Measurements from ENCODE around the gene DYNLL2.
"Not testable (repeated sequence)": the region's sequence is repeated elsewhere in the genome, so short reads cannot be mapped to it uniquely, and the experiment has no call there.

Gene DYNLL2

DNA sequence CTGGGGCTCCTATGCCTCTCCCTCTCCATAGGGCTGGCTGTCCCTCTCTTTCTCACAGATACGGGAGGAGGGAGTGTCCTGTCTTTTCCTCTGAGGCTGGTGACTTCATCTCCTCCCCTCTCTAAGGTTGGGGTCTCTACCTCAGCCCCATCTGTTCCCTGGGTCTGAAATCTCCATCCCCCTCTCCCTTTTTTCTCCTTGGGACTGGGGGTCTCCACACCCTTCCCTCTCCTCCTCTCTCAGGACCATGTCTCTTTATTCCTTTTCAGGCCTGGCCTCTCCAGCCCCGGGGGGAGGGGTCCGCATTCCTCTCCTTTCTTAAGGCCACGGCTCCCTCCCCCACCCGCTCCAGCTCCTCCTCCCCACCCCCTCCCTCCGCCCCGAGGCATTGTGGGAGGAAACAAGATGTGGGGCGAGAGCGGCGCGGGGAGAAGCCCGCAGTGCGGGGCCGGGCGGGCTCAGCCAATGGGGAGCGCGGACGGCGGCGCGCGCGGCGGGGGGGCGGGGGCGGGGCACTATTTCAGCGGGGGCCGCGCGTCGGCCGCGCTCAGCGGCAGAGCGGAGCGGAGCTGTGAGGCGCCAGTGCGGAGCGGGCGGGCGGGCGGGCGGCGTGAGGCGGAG lies at the start of gene DYNLL2:
Gene DYNLL2 (plus strand): TSS at position 550 of the 621 bp plus-strand sequence. CDS start 3,672 bp downstream, outside the sequence.
- peak; percentile 91 to 92 for DNase-seq

DNA sequence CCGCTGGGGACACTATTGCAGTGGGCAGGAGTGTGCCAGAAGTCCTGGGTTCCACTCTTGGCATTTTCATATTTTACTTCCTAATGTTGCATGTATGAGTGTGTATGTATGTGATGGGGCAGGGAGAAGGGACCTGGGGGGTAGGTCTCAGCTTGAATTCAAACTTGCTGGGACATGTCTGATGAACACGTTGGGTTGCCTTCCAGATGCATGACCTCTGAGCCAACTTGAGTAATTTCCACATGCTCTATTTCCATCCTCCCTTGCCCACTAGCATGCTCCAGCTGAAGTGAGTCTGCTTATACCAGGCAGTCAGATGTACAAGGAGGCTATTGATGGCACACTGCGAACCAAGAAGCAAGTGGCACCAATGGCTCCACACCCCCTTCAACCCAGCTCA lies 43.2 kb upstream of the DYNLL2 start:
- no peak for DNase-seq

DNA sequence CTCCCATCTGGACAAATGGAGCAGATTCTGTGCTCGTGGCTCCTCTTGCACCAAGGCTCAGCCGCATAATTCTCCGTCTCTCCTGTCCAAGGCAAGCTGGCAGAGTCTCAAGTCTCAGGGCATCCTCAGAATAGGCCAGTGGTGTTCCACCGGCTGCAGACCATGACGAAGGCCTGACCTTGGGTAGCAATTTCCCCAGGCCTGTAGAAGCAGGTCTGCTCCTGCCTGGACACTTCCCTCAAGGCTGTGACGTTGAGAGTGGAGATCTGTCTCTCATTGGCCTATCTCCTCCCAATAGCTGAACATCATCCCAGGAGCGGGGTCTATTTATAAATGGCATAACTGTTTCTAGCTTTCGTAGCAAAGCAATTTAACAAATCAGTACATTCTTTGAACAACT lies 42.8 kb upstream of the DYNLL2 start:
- no peak for DNase-seq

DNA sequence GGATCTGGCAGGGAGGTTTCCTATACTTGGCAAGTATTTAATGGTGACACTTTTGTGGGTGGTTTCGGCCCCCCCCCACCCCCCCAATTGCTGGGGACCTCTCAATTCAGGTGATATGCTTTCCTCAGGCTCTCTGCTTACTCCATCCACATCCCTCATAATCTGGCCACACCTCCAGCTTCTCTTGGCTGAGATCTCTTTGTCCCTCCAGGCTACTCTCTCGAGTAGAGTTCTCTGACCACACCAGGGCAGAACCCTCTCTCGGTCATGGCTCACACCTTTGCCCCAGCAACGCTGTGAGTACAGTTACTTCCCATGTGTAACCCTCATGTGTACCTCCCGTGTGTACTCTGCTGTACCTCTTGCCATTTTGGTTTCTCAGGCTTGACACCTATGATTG lies 42.1 kb upstream of the DYNLL2 start:
- no peak for DNase-seq

DNA sequence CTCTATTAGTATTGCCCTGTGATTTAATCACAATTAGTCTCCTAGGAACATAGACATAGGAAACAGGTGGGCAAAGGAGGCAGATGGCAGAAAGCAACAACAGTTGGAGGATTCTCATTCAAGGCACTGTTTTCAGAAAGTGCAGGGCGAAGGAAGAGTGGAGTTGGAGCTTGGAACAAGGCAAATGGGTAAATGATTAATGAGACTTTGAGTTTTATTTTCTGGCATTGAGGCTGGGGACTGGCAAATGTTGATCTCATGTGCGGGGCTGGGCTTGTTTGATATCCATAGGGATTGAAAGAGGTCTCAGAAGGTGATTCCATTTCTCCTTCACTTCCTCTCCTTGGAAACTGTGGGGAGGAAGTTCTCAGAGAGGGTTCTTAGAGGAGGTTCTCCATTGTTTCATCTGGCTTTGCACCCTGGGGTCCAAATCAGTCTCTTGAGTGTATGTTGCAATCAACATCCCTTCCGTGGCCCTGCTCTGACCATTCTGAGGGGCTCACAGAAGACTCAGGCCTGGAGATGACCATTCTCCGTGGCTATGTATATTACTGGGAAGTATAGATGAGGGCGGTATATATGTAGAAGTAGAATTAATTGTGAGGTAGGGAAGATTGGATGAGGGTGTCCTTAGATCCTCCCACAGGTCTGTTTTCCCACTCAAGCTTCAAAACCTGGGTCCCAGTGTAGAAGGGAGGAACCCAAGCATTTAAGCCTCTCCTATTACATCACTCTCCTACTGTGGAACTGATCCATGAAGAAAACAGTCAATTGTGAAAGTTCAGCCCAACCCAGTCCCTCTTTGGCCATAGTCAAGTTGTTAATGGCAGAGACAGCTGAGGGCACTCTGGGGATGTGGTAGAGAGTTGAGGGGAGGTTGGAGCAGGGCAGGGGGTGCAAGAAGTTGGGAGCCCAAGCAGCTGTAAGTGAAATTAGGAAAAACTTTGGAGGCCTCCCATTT lies 39.7 kb upstream of the DYNLL2 start:
- DNase-seq: no peak

DNA sequence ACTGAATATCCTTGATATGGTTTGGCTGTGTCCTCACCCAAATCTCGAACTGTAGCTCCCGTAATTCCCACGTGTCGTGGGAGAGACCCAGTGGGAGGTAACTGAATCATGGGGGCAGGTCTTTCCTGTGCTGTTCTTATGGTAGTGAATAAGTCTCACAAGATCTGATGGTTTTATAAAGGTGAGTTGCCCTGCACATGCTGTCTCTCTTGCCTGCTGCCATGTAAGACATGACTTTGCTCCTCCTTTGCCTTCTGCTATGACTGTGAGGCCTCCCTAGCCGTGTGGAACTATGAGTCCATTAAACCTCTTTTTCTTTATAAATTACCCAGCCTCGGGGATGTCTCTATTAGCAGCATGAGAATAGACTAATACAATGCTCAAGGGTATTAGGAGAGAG lies 39.0 kb upstream of the DYNLL2 start:
- DNase-seq: not testable (repeated sequence)

DNA sequence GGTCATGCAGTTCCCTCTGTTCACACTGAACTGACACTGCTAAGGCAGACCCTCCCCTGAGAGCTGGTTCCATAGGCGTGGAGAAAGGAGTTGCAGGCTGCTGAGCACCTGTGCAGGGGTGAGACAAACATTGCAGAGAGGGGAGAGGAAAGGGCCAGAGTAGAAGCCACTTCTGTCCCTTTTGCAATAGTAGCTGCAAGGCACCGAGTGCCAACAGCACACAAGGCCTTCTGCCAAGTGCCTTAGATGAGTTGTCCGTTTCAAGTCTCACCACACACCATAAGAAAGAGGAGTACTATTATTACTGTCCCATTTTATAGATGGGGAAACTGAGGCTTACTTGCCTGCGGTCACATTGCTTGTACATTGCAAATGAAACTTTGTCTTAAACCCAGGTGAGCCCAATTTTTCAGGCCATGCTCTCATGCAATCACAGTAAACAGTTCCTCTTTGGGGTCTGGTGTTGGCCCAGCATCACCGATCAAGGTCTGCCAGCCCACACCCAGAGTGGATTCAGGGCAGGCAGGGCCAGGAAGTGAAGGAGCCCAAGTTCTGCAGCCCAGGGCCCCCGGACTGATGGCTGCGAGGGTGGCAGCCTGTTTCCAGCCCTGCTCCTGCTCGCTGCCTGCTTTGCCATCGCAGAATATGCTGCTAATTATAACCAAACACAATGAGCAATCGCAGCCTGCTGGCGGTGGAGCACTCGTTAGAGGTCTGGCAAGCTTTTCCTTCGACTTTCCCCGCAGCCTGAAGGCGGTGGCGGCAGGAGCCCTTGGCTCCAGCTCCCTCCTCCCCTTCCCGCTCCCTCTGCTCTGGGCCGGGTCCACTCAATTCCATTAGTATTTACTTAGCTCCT lies 36.8 kb upstream of the DYNLL2 start:
- DNase-seq: no peak

DNA sequence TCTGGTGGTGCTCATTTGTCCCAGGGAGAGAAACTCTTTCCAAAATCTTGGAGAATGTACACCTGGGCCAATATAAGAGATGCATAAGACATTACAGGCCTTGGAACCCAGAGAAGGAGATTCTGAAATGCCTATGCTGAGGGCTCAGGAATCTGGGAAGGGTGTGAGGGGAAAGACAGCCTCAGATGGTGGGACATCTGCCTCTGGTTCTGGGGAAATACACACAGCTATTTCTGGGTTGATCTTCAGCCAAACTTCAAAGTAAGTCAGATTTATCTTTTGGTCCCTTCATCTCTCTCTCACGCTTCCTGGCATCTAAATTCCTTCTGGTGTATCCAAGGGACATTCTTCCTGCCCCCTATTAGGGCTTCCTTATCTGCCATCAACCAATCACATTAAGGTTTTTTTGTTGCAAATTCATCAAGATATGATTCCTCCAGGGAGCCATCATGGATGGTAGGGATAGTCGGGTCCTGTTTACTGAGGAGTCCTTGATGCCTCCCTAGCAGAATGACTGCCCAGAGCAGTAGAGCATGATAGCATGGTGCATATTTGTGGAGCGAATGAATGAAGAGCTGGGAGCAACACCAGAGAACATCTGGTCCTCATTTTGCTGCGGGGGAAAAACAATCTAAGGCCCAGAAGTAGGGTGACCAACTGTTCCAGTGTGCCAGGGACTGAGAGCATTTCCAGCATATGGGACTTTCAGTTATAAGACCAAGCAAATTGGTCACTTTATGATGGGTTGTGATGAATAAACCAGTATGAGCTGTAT lies 35.7 kb upstream of the DYNLL2 start:
- no peak for DNase-seq

DNA sequence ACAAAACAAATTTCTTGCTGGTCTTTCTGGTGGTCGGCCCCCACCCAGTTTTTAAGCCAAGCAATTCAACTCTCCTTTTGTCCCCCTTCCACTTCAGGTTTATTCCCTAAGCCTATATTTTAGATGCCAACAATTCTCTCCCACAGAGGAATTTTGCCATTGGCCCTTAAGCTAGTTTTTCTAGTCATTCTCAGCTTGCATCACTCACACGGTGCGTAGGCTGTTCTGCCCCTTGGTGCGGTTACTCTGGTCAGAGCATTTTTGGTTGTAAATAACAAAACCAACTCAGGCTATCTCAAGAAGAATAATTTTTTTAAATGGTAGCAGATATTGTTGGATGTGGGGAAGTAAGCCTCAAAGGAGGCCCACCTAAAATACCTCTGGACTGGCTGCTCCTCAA lies 33.7 kb upstream of the DYNLL2 start:
- no peak for DNase-seq

DNA sequence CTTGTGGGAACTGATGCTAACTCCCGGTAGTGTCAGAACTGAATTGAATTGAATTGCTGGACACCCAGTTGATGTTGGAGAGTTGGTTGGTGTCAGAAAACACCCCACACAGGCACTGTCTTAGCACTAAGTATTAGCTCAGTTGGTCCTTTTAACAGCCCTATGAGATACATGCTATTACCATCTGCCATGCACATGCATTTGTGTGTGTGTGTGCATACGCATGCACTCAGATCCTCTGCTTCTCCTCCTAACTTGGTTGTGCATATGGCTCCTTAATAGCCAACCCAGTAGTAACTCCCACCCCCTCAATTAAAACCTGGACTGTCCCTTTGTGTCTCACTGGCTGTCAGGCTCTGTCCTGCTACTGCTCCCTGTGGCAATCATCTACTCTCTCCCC lies 32.3 kb upstream of the DYNLL2 start:
- DNase-seq: no peak

DNA sequence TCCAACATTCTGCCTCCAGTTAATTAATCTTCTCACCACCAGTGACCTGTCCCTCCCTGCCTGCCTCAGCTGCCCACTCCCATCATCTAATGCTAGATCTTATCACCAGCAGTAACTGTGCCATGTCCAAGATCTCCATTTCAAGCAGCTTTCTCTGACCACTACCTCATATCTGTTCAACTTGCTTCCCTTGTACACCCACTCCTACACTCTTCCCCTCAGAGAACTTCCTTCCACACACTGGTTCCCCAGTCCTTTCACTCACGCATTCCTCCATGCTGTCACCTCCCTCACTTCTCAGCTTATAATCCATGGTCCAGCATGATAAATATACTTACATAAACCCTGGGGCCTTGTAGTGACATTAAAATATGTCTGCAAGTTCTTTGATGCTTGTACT lies 31.8 kb upstream of the DYNLL2 start:
- no peak for DNase-seq

DNA sequence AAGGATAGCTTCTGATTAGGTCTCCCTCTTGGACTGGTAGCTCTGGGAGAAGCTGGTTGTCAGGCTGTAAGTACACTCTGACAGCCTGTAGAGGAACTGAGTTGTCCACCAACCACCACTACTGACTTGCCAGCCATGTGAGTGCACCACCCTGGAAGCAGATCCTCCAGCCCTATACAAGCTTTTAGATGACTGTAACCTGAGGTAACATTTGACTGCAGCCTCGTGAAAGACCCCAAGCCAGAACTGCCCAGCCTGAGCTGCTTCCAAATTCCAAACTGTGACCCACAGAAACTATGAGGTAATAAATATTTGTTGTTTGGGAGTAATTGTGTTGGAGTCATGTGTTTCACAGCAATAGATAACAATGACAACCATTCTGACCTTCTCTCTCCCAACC lies 30.8 kb upstream of the DYNLL2 start:
- DNase-seq: no peak

DNA sequence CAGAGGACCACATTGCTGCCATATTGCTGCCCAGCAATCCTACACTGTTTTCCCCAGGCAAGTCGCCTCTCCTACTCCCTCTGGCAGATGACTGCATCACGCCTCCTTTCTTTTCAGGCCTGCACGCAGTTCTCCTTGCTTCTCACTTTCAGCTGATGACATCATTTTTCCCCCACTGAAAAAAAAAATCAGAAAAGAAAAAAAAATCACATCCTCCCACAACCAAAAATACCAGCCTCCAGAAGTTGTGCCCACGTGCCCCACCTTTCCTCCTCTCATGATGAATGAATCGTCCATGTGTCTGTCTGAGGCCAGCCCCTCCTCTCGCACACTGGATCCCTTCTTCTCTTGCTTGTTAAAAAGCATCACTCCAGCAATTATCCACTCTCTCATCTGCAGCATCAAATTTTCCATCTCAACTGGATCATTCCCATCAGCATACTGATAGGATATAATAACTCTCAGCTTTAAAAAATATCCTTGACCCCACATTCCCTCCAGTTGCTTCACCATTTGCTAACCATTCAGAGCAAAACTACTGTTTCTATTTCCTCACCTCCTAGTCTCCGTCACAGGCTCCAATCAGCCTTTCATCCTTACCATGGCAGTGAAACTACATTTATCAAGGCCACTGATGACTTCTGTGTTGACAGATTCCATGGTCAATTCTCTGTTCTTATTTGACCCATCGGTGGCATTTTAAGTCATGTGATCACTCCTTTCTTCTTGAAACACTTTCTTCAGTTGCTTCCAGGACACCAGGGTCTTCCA lies 30.1 kb upstream of the DYNLL2 start:
- DNase-seq: peak; percentile 22 to 23

DNA sequence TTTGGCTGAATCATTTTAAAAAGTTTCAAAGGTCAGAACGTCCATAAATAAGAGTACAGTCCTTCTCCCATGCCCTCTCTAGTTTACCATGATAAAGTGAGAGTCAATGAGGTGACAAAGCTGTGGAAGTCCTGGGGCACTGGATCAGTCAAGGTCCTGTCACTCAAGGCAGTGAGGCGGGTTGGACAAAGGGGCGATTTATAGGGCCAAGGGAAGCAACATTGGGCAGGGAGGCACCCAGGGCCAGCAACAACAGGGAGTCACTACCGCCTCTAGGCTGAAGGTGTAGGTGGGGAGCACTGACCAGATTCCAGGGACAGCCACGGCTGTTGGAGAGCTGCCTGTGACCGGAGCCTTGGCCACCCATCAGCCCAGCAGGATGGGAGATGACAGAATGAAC lies 28.6 kb upstream of the DYNLL2 start:
- DNase-seq: no peak

DNA sequence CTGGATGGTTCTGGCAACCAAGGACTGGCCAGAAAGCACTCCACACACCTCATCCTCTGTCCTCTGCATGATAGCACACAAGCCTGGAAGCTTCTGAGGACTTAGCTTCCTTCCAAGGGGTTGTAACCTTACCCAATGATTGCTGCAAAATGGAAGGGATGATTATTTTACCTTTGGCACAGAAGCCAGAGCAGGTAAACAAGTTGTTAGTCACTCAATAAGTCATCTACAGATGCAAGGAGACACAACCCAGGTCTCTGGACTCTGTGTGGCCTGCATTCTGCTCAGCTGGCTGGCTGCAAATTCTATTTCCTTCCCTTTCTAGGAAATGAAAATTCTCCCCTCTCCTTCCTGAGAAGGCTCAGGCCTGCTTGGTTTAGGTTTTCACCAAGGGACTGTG lies 26.7 kb upstream of the DYNLL2 start:
- no peak for DNase-seq

DNA sequence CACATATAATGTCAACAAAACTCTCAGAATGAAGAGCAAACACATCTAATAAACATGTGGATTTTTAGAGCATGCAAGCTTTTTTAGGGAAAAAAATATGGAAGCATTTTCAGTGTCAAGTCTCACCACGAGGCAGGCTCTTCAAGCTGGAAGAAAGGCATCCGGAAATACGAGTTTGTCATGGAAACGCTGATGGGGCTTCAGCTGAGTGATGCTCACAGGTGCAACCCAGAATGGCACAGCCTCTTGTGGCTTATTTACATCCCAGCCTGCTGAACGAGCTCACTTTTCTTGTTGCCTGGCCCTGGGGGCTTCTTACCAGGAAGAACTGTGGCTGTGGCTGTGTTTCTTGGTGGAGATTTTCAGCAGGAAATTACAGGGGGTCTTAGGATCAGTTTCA lies 24.1 kb upstream of the DYNLL2 start:
- no peak for DNase-seq

DNA sequence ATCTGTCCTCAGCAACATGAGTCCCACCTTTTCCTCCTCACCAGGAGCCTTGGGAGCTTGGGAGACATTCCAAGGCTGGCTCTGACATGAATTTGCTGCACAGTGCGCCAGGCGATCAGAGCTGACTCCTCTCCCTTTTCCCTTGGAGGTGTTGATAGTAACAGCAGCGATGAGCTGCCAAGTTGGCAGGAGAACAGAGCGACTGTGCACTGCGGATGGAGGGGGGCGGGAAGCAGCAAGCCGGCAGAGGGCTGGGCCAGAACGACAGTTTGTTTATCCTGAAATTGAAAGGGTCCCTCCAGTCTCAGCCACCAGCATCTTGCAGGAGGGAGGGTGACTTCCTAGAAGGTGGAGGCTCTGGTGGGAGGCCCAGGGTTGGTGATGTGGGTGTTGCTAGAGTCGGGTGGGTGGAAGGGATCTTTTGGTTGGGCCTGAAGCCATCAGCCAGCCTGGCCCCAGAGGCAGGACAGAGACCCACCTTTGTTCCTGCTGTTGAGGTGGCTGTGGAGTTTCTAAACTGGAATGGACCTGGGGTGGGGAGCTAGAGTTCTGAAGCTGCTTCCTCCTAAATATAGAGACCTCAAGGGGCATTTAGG lies 22.5 kb upstream of the DYNLL2 start:
- DNase-seq: no peak

DNA sequence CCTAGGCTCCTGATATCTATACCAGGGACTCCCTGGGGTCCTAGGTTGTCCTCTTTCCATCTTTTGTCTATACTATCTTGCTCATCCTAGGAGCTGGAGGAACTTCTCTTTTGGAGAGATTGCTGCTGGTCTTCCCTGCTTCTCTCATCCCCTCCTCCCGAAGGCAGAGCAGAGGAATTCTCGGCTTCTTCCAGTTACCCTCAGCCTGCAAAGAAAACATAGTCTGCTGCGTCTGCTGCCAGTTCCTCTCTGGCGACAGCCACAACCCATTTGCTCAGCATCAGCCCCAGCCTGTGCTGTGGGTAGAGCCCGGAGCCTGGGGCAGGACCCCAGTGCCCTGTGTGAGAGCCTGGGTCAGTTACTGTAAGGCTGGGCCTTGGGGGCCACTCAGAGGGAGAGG lies 21.5 kb upstream of the DYNLL2 start:
- DNase-seq: no peak

DNA sequence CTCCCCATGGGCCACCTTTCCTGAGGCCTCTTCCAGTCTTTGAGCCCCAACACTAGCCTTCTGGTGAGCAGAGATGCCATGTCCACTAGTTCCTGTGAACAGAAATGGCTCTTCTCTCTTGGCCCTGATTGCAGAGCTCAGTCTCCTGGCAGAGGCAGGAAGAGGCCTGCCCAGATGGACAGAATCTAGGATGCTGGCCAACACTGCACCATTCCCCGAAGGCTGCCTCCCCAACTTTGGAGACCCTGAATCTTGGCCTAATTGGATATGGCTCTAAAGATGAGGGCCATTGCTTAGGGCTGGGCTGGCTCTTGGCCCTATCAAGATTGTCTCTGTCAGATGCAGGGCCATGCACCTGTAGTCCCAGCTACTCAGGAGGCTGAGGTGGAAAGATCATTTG lies 18.0 kb upstream of the DYNLL2 start:
- no peak for DNase-seq

DNA sequence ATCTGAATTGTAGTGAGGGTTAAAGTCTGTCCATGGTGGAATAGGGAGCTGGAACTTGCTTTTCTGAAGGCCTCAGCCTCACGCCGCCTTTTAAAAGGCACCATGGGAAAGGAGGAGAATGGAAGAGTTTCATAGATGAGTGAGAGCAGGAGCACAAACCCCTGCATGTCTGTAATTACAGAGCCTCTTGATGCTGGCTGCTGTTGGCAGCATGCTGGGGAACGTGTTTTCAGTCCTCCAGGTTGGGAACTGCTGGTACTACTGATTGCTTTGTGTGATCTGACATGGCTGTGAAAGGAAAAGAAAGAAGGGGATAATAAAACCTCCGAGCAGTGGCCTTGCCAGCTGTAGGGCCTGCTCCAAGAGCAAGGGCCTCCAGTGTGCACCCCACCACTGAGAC lies 16.8 kb upstream of the DYNLL2 start:
- no peak for DNase-seq

DNA sequence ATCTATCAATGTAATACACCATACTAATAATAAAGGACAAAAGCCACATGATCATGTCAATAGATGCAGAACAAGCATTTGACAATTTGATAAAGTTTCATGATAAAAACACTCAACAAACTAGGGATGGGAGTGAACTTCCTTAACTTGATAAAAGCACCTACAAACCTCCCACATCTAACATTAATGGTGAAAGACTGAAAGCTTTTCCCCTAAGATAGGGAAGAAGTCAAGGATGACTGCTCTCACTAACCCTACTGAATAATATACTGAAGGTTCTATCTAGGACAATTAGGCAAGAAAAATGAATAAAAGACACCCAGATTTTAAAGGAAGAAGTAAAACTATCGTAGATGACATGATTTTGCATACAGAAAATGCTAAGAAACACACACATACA lies 10.4 kb upstream of the DYNLL2 start:
- no peak for DNase-seq
